RWPE2 (cell line): ENCODE measurements around the gene SUSD1.

ENCODE experiments used
- ATAC-seq: fragments of 200-7000 bp; cut with Tn5 transposase; 3 replicates; pipeline ENCODE4 v1.9.1; 2021; ENCODE audit warnings: low read depth
- DNase-seq: peaks from one replicate; pipeline ENCODE4 v3.0.0-alpha.2; 2020; ENCODE audit warnings: low spot score
- H3K27ac ChIP-seq: fragments of 450-650 bp; 2 replicates; pipeline ENCODE4 v1.5.1; 2017; ENCODE audit warnings: mild to moderate bottlenecking; ENCODE audit not compliant: poor library complexity, severe bottlenecking
- H3K27me3 ChIP-seq: fragments of 250-450 bp; sonication (Bioruptor Pico); 2 replicates; pipeline ENCODE4 v1.5.1; 2021; ENCODE audit warnings: mild to moderate bottlenecking, moderate library complexity; ENCODE audit not compliant: insufficient read depth, poor library complexity, severe bottlenecking
- H3K36me3 ChIP-seq: fragments of 250-450 bp; sonication (Bioruptor Pico); 2 replicates; pipeline ENCODE4 v1.5.1; 2020; ENCODE audit warnings: low read depth, mild to moderate bottlenecking, moderate library complexity
- H3K4me1 ChIP-seq: fragments of 250-450 bp; sonication (Bioruptor Pico); 2 replicates; pipeline ENCODE4 v1.5.1; 2021; ENCODE audit warnings: mild to moderate bottlenecking, moderate library complexity; ENCODE audit not compliant: insufficient read depth, poor library complexity, severe bottlenecking
- H3K4me3 ChIP-seq: fragments of 250-450 bp; sonication (Bioruptor Pico); 2 replicates; pipeline ENCODE4 v1.5.1; 2021; ENCODE audit warnings: mild to moderate bottlenecking, moderate library complexity; ENCODE audit not compliant: severe bottlenecking
- H3K9me3 ChIP-seq: fragments of 250-450 bp; sonication (Bioruptor Pico); 2 replicates; pipeline ENCODE4 v1.5.1; 2021; ENCODE audit warnings: mild to moderate bottlenecking, moderate library complexity; ENCODE audit not compliant: severe bottlenecking
- CTCF ChIP-seq: fragments of 450-650 bp; IDR thresholded peaks from one replicate; pipeline ENCODE4 v1.5.1; 2017; ENCODE audit warnings: mild to moderate bottlenecking, moderate library complexity; ENCODE audit not compliant: poor library complexity, severe bottlenecking

The SUSD1 gene

GRCh38 chr9:112145886-112146285, 29.2 kb downstream of the SUSD1 start:
- no peaks in the 10 kb centered on the region for H3K9me3 ChIP-seq
- peak overlapping the region; percentile 98 for H3K27ac ChIP-seq
- peaks cover 39% of the 10 kb centered on the region for H3K4me1 ChIP-seq
- no peaks in the 10 kb centered on the region for H3K27me3 ChIP-seq
- no peaks in the 10 kb centered on the region for H3K36me3 ChIP-seq
- peak; percentile 64 for DNase-seq
- ATAC-seq = peak; percentile 86
- no peak for TF ChIP-seq CTCF
- H3K4me3 ChIP-seq = no peak overlapping the region

GRCh38 chr9:112144807-112145206, 30.3 kb downstream of the SUSD1 start:
- H3K27ac ChIP-seq = peak overlapping the region; percentile 98

GRCh38 chr9:112142420-112142819, 32.7 kb downstream of the SUSD1 start:
- Histone ChIP-seq H3K9me3 (no peaks in the 10 kb centered on the region), H3K4me1 (peaks cover 35% of the 10 kb centered on the region), H3K36me3 (no peaks in the 10 kb centered on the region), H3K4me3 (no peak overlapping the region), H3K27me3 (no peaks in the 10 kb centered on the region), H3K27ac (peak overlapping the region; percentile 20)
- no peak for TF ChIP-seq CTCF
- ATAC-seq (no peak), DNase-seq (no peak)

More at GRCh38 chr9:112144807-112145206, 30.3 kb downstream of the SUSD1 start:
- H3K36me3 ChIP-seq = no peaks in the 10 kb centered on the region
- H3K9me3 ChIP-seq = no peaks in the 10 kb centered on the region
- DNase-seq (no peak), ATAC-seq (no peak)
- peaks cover 42% of the 10 kb centered on the region for H3K4me1 ChIP-seq
- H3K27me3 ChIP-seq = no peaks in the 10 kb centered on the region
- no peak for TF ChIP-seq CTCF
- no peak overlapping the region for H3K4me3 ChIP-seq

DNA sequence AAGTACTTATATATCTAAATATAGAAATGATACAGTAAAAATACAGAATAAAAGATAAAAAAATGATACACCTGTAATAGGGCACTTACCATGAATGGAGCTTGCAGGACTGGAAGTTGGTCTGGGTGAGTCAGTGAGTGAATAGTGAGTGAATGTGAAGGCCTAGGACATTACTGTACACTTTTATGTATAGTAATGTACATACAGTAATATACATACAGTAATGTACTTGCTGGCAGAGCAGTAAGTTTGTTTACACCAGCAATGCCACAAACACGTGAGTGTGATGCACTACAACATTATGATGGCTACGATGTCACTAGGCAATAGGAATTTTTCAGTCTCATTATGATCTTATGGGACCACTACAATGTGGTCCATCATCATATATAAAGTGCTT, 34.2 kb downstream of the SUSD1 start:
- Histone ChIP-seq H3K4me3 (no peak overlapping the region), H3K9me3 (no peaks in the 10 kb centered on the region), H3K4me1 (peaks cover 22% of the 10 kb centered on the region), H3K27me3 (no peaks in the 10 kb centered on the region), H3K36me3 (no peaks in the 10 kb centered on the region), H3K27ac (peak overlapping the region; percentile 34)
- ATAC-seq (peak; percentile 81), DNase-seq (no peak)
- no peak for TF ChIP-seq CTCF

DNA sequence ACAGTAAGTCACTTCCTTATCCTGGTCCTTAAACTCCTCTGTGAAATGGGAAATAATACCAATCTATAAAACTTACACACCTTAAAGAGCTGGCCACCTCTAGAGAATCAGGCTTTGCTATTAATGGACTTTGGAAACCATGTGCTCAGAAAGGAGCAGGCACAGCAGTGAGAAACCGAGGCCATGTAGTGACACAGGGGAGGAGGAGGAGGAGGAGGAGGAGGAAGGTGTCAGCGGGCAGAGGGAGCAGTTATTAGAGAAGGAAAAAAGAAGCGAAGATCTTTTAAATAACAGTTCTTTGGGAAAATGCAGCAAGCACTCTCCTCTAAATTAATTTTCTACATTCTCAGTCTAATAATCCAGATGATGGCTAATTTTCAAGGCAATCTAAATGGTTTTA, 38.0 kb downstream of the SUSD1 start:
- Histone ChIP-seq H3K4me1 (peaks cover 12% of the 10 kb centered on the region), H3K36me3 (no peaks in the 10 kb centered on the region), H3K27ac (no peak overlapping the region), H3K9me3 (no peaks in the 10 kb centered on the region), H3K4me3 (no peak overlapping the region), H3K27me3 (no peaks in the 10 kb centered on the region)
- no peak for TF ChIP-seq CTCF
- ATAC-seq = no peak
- no peak for DNase-seq
